ENCODE measurements around the gene RPS27L.
"Not testable (repeated sequence)": the region's sequence is repeated elsewhere in the genome, so short reads cannot be mapped to it uniquely, and the experiment has no call there.

Gene RPS27L

GRCh38 chr15:63136742-63137141 lies 20.5 kb downstream of the RPS27L start:
- DNase-seq (ENCODE audit: low spot score), result no peak

DNA sequence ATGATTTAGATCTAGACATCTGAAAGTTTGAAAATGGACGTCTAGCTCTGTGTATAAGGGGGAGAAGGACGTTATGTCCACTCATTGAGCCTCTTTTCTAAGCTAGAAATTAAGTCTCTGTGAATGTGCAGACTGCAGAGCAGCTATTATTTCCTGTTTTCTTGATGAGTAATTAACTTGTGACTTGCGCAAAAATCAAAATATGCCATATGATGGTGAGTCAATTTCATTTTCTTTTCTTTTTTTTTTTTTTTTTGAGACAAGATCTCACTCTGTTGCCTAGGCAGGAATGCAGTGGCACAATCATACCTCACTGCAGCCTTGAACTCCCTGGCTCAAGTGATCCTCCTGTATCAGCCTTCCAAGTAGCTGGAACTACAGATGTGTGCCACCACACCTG lies 21.5 kb downstream of the RPS27L start:
- peak; percentile 67 for DNase-seq (ENCODE audit: low spot score)

DNA sequence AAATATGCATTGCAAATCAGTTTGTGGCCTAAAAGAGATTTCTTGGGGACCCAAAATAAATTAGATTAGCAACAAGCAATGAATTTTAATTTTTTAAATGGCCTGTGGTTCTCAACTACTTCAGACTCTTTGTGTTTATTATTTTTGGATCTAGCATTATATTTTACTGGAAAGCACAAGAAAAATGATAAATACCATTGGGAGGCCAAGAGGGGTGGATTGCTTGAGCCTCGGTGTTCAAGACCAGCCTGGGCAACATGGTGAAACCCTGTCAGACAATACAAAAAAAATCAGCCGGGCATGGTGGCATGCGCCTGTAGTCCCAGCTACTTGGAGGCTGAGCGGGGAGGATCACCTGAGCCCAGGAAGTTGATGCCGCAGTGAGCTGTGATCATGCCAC lies 22.0 kb downstream of the RPS27L start:
- DNase-seq (ENCODE audit: low spot score), result no peak

DNA sequence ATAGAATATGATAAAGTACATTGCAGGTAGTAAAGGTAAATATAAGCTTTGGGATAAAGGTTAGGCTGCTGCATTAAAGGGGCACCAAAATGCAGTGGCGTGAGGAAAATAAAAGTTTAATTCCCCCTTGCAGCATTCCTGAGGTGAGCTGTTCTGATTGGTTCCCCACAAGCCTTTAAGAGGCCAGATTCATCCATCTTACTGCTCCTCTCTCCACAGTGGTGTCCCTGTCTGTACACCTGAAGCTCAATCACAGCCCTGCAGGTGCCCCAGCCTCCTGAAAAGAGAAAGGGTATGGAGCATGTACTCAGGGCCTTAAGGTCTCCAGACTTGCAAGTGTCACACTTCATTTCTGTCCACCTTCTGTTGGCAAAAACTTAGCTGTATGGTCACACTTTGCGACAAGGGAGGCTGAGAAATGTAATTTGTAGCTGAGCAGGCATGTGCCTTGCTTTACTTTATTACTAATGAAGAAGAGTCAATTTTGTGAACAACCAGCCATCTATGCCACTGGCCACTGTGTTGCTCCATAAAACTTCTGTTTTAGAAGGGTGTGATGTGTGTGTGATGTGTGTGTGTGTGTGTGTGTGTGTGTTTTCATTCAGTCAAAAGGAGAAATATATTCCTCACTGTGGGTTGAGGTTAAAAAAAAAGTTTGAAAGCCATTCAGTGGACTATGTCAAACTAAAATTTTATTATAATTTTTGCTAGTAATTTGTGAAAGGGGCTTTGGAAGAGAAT lies 22.9 kb downstream of the RPS27L start:
- DNase-seq (ENCODE audit: low spot score), result no peak

- no peak for DNase-seq (ENCODE audit: low spot score)
These were observed 23.5 kb downstream of the RPS27L start for GRCh38 chr15:63133786-63134185.

GRCh38 chr15:63126726-63127125 lies 30.6 kb downstream of the RPS27L start:
- DNase-seq (ENCODE audit: low spot score), result no peak

DNA sequence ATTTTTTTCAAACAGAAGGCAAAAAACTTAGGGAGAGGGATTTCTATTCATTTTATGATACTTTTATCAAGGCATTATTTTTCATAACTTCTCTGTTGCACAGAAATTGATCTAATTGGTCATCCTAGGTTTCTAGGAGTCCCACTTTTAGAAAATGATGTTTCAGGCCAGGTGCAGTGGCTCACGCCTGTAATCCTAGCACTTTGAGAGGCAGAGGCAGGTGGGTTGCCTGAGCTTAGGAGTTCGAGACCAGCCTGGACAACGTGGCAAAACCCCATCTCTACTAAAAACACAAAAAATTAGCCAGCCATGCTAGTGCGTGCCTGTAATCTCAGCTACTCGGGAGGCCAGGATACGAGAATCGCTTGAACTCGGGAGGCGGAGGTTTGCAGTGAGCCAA lies 32.8 kb downstream of the RPS27L start:
- DNase-seq (ENCODE audit: low spot score), result no peak

DNA sequence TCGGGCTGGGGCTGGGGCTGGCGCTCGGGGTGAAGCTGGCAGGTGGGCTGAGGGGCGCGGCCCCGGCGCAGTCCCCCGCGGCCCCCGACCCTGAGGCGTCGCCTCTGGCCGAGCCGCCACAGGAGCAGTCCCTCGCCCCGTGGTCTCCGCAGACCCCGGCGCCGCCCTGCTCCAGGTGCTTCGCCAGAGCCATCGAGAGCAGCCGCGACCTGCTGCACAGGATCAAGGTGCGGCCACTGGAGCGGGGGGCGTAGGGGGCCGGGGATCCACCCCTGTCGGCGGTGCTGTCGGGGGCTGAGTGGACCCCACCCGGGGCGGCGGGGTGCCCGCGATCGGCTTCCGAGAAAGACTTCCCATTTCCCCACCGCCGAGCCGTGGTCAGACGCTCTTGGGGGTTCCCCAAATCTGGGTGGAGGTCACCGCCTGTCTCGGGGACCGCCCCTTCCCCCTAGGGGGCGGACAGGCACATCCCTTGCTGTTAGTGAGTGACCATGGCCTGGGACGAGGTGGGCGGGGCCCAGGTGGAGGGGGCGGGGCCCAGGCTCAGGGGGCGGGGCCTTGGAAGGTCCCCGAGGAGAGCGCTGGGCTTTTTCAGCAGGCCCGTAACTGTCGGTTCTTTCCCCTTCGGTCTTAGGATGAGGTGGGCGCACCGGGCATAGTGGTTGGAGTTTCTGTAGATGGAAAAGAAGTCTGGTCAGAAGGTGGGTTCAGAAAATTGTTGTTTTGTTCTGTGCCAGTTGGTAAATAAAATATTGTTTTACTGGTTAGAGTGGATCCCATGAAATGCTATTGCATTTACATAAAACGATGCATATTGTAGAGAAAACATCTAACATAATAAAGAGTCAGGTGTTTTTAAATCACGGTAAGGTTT lies 35.0 kb downstream of the RPS27L start:
- peak; percentile 84 for DNase-seq (ENCODE audit: low spot score)

DNA sequence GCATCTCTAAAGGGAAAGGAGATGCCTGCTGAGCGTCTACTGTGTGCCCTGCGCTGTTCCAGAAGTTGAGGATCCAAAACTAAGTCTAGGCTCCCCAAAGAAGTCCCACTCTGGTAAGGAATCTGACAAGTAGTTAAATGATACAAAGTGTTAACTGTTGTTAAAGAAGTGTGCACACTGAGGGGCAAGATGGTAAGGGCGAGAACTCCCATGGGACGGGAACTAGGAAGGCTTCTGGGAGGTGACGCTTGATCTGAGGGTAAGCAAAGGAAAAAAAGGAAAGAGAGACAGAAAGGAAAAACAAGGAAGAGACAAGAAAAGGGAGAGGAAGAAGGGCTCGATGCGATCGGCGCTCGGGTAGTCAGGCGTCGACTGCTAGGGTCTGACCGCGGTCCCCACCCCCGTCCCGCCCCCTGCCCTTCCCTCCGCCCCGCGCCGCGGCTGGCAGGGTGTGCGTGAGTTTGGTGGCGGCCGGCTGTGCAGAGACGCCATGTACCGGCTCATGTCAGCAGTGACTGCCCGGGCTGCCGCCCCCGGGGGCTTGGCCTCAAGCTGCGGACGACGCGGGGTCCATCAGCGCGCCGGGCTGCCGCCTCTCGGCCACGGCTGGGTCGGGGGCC lies 35.8 kb downstream of the RPS27L start, which contains the start of gene LACTB:
Gene LACTB (plus strand): TSS at position 480 of the 620 bp plus-strand sequence. CDS start 11 bp downstream, at position 491.
- DNase-seq (ENCODE audit: low spot score), result peak; percentile 88

GRCh38 chr15:63118854-63119253 lies 38.4 kb downstream of the RPS27L start:
- no peak for DNase-seq (ENCODE audit: low spot score)

DNA sequence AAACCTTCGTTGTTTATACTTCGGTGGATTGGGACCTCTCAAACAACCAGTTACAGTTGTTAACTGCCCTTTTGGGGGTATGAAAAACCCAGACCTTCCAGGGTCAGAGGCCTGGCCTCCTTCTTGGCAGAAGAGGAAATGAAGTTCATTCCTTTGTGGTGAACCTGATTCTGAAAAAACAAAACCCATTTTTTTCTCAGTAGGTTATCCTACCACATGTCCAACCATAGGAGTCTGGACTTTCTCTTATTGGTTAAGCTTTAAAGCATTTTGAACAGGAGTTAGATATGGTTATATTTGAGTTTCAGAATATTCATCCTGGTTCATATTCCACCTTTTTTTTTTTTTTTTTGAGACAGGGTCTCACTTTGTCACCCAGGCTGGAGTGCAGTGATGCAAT lies 42.8 kb downstream of the RPS27L start:
- DNase-seq (ENCODE audit: low spot score), result no peak

DNA sequence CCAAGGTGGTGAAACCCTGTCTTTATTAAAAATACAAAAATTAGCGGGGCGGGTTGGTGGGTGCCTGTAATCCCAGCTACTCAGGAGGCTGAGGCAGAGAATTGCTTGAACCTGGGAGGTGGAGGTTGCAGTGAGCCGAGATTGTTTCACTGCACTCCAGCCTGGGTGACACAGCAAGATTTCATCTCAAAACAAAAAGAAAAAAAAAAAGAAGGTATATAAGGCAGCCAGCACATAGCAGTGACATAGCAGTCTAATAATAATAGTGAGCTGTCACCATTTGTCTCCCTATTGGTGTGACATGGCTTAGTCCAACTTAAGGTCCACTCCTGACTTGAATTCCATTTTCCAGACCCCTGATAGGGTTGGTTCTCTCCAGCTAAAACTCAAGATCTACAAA lies 44.4 kb downstream of the RPS27L start:
- DNase-seq (ENCODE audit: low spot score), result no peak

- DNase-seq (ENCODE audit: low spot score), result no peak
These were observed 45.8 kb downstream of the RPS27L start for GRCh38 chr15:63111481-63111880.

DNA sequence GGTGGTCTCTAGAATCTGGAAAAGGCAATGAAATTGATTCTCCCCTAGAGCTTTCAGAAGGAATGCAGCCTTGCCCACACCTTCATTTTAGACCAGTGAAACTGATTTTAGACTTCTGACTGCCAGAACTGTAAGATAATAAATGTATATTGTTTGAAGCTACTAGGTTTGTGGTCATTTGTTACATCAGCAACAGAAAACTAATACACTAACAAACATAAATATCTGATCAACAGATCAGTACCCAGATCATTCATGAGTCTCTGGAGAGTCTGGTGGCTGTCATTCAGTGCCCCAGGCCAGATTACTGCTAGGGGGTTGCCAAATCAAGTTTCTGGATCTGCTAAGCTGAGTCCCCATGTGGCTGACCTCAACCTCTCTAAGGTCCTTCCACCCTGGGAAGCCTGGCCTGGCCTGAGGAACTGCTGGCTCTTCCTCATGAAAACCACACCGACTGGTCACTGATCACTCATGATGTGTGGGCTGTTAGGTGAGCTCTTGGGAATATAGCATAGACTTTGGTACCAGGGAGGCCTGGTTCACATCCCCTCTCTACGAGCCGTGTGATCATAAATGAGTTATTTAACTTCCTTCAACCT lies 46.8 kb downstream of the RPS27L start:
- no peak for DNase-seq (ENCODE audit: low spot score)

- no peak for DNase-seq (ENCODE audit: low spot score)
These were observed 47.4 kb downstream of the RPS27L start for GRCh38 chr15:63109920-63110319.

DNA sequence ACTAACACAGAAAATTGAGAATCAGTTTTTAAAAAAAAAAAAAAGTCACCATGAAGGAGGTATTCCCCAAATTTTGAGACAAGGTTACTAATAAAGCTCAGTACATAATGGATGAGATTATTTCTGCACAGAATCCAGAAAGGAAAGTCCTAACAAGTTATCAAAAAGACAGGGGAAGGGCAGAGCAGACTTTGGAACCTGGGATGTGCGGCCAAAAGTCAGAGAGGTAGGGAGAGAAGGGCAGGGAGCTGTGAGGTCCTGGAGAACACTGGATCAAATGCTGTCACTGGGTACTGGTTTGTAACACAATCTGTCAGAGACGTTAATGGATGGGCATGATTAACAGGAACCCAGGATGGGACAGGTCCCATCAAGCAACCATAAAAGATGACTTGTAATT lies 47.8 kb downstream of the RPS27L start:
- no peak for DNase-seq (ENCODE audit: low spot score)

DNA sequence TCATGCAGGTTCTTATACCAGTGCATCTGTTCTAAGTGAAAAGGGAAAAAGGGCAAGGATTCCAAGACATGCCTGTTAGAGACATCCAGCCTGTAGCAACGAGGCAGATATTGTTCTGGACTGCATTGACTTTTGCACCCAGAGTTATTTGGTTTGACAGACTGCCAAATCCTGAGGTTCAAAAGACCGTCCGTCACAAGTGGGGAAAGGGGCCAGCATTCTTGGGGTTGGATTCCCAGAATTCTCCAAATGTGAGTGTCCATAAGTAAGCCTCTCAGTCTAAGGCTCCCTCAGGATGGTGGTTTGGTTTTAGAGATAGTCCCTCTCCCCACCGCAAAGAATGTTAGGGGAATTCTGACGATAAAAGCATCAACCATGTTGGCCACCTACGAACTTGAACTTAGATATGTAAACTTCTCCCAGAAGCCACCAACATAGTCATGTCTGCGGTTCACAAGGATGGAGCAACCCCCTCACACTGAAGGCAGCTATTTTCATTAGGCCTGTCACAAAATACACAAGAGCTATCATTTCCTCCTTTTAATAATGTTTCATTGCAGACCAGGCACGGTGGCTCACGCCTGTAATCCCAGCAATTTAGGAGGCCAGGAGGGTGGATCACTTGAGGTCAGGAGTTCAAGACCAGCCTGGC lies 49.3 kb downstream of the RPS27L start:
- peak; percentile 98 for DNase-seq (ENCODE audit: low spot score)

DNA sequence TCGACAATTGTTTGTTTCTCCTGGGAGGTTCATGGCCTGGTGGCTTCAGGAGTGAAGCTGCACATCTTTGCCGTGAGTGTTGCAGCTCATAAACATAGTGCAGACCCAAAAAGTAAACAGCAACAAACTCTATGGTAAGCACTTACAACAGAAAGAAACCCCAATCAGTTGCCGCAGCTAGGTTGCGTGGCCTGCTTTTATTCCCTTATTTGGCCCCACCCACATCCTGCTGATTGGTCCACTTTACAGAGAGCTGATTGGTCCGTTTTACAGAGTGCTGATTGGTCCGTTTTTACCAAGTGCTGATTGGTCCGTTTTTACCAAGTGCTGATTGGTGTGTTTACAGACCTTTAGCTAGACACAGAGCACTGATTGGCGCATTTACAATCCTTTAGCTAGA lies 51.9 kb downstream of the RPS27L start:
- not testable (repeated sequence) for DNase-seq (ENCODE audit: low spot score)

- DNase-seq (ENCODE audit: low spot score), result no peak
These were observed 52.5 kb downstream of the RPS27L start for GRCh38 chr15:63104727-63105126.

- no peak for DNase-seq (ENCODE audit: low spot score)
These were observed 53.9 kb downstream of the RPS27L start for GRCh38 chr15:63103416-63103815.

- DNase-seq (ENCODE audit: low spot score), result not testable (repeated sequence)
These were observed 57.7 kb downstream of the RPS27L start for GRCh38 chr15:63099581-63099980.

DNA sequence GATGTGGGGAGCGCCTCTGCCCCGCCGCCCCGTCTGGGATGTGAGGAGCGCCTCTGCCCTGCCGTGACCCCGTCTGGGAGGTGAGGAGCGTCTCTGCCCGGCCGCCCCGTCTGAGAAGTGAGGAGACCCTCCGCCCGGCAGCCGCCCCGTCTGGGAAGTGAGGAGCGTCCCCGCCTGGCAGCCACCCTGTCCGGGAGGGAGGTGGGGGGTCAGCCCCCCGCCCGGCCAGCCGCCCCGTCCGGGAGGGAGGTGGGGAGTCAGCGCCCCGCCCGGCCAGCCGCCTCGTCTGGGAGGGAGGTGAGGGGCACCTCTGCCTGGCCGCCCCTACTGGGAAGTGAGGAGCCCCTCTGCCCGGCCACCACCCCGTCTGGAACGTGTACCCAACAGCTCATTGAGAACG lies 58.4 kb downstream of the RPS27L start:
- not testable (repeated sequence) for DNase-seq (ENCODE audit: low spot score)

Data from kidney tubule cell (primary cell).